GM20000 (cell line): ENCODE results near the gene COLEC12.

Source experiments
- DNase-seq: peaks from one replicate; pipeline ENCODE4 v3.0.0; 2012; ENCODE audit warnings: low spot score
- CTCF ChIP-seq: IDR thresholded peaks from 2 replicates; pipeline ENCODE4 v1.5.1; 2012; ENCODE audit warnings: mild to moderate bottlenecking, control low read depth; ENCODE audit errors: extremely low read depth, missing control alignments

Gene COLEC12

GRCh38 chr18:500632-501405, at the start of gene COLEC12:
Gene COLEC12, minus strand, starts transcription at chr18:500701. Its CDS starts 187 bp downstream, at chr18:500514.
- DNase-seq, result no peak
- no peak for TF ChIP-seq CTCF

DNA sequence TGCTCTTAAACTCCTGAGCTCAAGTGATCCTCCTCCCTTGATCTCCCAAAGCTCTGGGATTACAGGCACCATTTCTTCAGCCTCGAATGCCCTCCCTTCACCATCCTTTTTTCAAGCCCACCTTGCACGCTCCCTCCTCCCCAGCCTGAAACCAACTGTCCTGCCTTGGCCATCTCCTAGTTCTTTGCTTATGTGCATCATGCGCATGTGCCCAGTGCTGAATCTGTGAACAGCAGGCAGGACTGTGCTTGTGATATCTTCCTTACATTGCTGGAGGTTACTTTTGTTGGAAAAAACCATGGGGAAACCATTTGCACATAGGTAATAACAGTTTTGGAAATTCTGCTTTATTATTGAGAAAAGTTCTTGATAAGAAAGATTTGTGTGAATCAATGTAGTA, 49.5 kb upstream of the COLEC12 start:
- no peak for TF ChIP-seq CTCF
- no peak for DNase-seq

GRCh38 chr18:543447-544078, 43.1 kb upstream of the COLEC12 start:
- DNase-seq, result no peak
- no peak for TF ChIP-seq CTCF

- no peak for DNase-seq
- no peak for TF ChIP-seq CTCF
These were observed 33.6 kb upstream of the COLEC12 start for GRCh38 chr18:533995-534601.

DNA sequence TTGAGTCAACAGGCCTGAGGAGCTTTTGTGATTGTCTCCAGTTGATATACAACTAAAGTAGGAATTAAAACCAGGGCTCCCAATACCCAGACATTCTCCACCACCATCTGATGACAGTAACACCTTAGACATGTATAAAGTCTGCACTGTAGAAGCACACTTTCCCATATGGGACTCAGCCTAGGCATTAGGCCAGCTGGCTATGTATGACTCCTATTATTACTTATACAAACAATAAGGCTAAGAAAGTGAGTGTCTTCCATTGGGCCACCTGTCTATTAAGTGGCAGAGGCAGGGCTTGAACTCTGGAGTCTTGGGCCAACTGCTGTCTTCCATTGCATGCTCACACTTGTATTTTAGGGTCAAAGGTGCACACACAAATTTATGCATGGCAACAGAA, 32.1 kb upstream of the COLEC12 start:
- no peak for TF ChIP-seq CTCF
- DNase-seq, result no peak

DNA sequence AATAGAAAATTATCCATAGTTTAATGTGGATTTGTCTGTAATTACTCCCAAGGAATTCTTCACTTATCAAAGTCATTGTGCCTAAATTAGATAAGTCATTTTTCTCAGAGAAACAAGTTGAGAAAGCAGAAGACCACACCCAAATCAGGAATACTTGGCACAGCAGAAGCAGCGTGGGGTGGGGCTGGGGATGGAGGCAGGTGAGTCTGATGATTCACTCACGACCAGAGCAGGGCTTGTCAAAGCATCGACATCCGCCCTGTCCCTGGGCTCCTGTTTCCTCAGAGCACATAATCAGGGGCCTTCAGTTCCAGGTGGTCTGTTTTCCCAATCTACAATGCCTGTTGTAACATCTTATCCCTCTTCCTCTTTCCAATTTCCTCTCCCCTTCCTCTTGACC, 31.5 kb upstream of the COLEC12 start:
- no peak for TF ChIP-seq CTCF

DNA sequence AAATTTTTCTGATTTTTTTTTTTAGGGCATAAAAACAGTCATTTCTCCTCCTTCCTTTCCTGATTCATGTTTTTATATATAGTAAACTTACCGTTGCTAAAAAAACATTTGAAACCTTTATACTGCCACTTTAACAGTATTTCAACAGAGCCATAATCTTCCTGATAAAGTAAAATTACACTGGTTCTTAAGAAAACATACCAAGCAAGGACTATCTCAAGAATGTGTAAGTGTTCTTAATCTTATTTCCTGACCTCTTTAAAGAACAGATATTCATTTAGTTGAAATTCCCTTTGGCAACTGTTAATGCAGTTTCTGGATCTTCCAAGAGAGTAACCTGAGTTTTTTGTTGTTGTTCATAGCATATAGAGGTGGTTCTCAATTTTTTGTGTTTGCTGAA, 26.6 kb upstream of the COLEC12 start:
- no peak for DNase-seq
- TF ChIP-seq CTCF, result no peak

More for the DNA sequence above, 31.5 kb upstream of the COLEC12 start:
- DNase-seq, result no peak
